ENCODE measurements around the gene ICA1L. TPM values are rescaled to one million over a fixed set of nuclear protein-coding genes. Genes with fewer than 3 reads are reported as not detected.
"Not testable (repeated sequence)": the region's sequence is repeated elsewhere in the genome, so short reads cannot be mapped to it uniquely, and the experiment has no call there.

ICA1L gene
- total RNA-seq, 1 experiment from 2014 or later, result 3.3 TPM

- Histone ChIP-seq H3K36me3 (no peaks in the 10 kb centered on the region), H3K27me3 (no peaks in the 10 kb centered on the region), H3K9me3 (no peaks in the 10 kb centered on the region; the same call in 1 of the 2 replicates), H3K4me3 (no peak overlapping the region)
- no peak for DNase-seq
Observed at GRCh38 chr2:202815548-202816360, 55.8 kb downstream of the ICA1L start.

- Histone ChIP-seq H3K4me3 (no peak overlapping the region), H3K36me3 (no peaks in the 10 kb centered on the region)
Observed at GRCh38 chr2:202814226-202814625, 57.3 kb downstream of the ICA1L start.

GRCh38 chr2:202813387-202813786, 58.2 kb downstream of the ICA1L start:
- DNase-seq, result no peak
- no peaks in the 10 kb centered on the region for H3K27me3 ChIP-seq
- no peaks in the 10 kb centered on the region for H3K36me3 ChIP-seq
- H3K9me3 ChIP-seq, result no peaks in the 10 kb centered on the region; the same call in 1 of the 2 replicates
- no peak overlapping the region for H3K4me3 ChIP-seq

More at GRCh38 chr2:202814226-202814625, 57.3 kb downstream of the ICA1L start:
- Histone ChIP-seq H3K9me3 (no peaks in the 10 kb centered on the region; the same call in 1 of the 2 replicates), H3K27me3 (no peaks in the 10 kb centered on the region)
- DNase-seq, result no peak

GRCh38 chr2:202808754-202809153, 62.8 kb downstream of the ICA1L start:
- no peak overlapping the region for H3K4me3 ChIP-seq
- H3K36me3 ChIP-seq, result no peaks in the 10 kb centered on the region
- no peak for DNase-seq
- no peaks in the 10 kb centered on the region; the same call in 1 of the 2 replicates for H3K9me3 ChIP-seq
- H3K27me3 ChIP-seq, result no peaks in the 10 kb centered on the region

GRCh38 chr2:202807431-202808138, 64.0 kb downstream of the ICA1L start:
- peak; percentile 94 for DNase-seq
- H3K4me3 ChIP-seq, H3K36me3 ChIP-seq, H3K9me3 ChIP-seq, H3K27me3 ChIP-seq: not testable (repeated sequence)

- not testable (repeated sequence) for H3K27me3 ChIP-seq, H3K9me3 ChIP-seq, H3K36me3 ChIP-seq, DNase-seq, H3K4me3 ChIP-seq
Observed at GRCh38 chr2:202805911-202806310, 65.7 kb downstream of the ICA1L start.

- Histone ChIP-seq H3K27me3 (no peaks in the 10 kb centered on the region), H3K9me3 (no peaks in the 10 kb centered on the region), H3K4me3 (no peak overlapping the region), H3K36me3 (no peaks in the 10 kb centered on the region)
- no peak for DNase-seq
Observed at GRCh38 chr2:202797944-202798343, 73.6 kb downstream of the ICA1L start.

GRCh38 chr2:202790676-202791075, 80.9 kb downstream of the ICA1L start:
- Histone ChIP-seq H3K27me3 (no peaks in the 10 kb centered on the region), H3K36me3 (no peaks in the 10 kb centered on the region), H3K9me3 (no peaks in the 10 kb centered on the region), H3K4me3 (no peak overlapping the region)
- DNase-seq, result no peak

GRCh38 chr2:202786842-202787241, 84.7 kb downstream of the ICA1L start:
- Histone ChIP-seq H3K4me3 (no peak overlapping the region), H3K9me3 (no peaks in the 10 kb centered on the region), H3K27me3 (no peaks in the 10 kb centered on the region), H3K36me3 (no peaks in the 10 kb centered on the region)
- DNase-seq, result no peak

- H3K36me3 ChIP-seq, result no peaks in the 10 kb centered on the region
- no peaks in the 10 kb centered on the region for H3K9me3 ChIP-seq
- no peaks in the 10 kb centered on the region for H3K27me3 ChIP-seq
- no peak for DNase-seq
- no peak overlapping the region for H3K4me3 ChIP-seq
Observed at GRCh38 chr2:202782940-202783558, 88.5 kb downstream of the ICA1L start.

GRCh38 chr2:202780514-202781021, 91.0 kb downstream of the ICA1L start:
- H3K4me3 ChIP-seq, result no peak overlapping the region
- H3K27me3 ChIP-seq, result no peaks in the 10 kb centered on the region
- no peaks in the 10 kb centered on the region for H3K36me3 ChIP-seq
- H3K9me3 ChIP-seq, result no peaks in the 10 kb centered on the region
- DNase-seq, result no peak

- Histone ChIP-seq H3K36me3 (no peaks in the 10 kb centered on the region), H3K4me3 (no peak overlapping the region), H3K9me3 (no peaks in the 10 kb centered on the region), H3K27me3 (no peaks in the 10 kb centered on the region)
- no peak for DNase-seq
Observed at GRCh38 chr2:202778217-202778616, 93.3 kb downstream of the ICA1L start.

GRCh38 chr2:202774104-202774503, 97.5 kb downstream of the ICA1L start:
- Histone ChIP-seq H3K4me3 (no peak overlapping the region), H3K36me3 (no peaks in the 10 kb centered on the region), H3K9me3 (no peaks in the 10 kb centered on the region), H3K27me3 (no peaks in the 10 kb centered on the region)
- DNase-seq, result no peak

GRCh38 chr2:202773301-202773973, 98.1 kb downstream of the ICA1L start:
- DNase-seq, result no peak
- Histone ChIP-seq H3K4me3 (no peak overlapping the region), H3K27me3 (no peaks in the 10 kb centered on the region), H3K9me3 (no peaks in the 10 kb centered on the region), H3K36me3 (no peaks in the 10 kb centered on the region)

- no peak overlapping the region for H3K4me3 ChIP-seq
- H3K36me3 ChIP-seq, result no peaks in the 10 kb centered on the region
- no peaks in the 10 kb centered on the region for H3K9me3 ChIP-seq
- H3K27me3 ChIP-seq, result no peaks in the 10 kb centered on the region
- no peak for DNase-seq
Observed at GRCh38 chr2:202771741-202772460, 99.7 kb downstream of the ICA1L start.

GRCh38 chr2:202771336-202771735, 100.2 kb downstream of the ICA1L start:
- no peaks in the 10 kb centered on the region for H3K27me3 ChIP-seq
- no peaks in the 10 kb centered on the region for H3K9me3 ChIP-seq
- no peaks in the 10 kb centered on the region for H3K36me3 ChIP-seq
- DNase-seq, result no peak
- no peak overlapping the region for H3K4me3 ChIP-seq

Measured in MG63 (cell line).